Measurements from ENCODE around the gene TMEM151A. TPM values are rescaled to one million over a fixed set of nuclear protein-coding genes. Genes with fewer than 3 reads are reported as not detected.

Gene TMEM151A
- total and polyA plus RNA-seq, 2 of the 4 experiments (the other 2 are of a cell fraction), result 0.03 TPM; not detected in 1

DNA sequence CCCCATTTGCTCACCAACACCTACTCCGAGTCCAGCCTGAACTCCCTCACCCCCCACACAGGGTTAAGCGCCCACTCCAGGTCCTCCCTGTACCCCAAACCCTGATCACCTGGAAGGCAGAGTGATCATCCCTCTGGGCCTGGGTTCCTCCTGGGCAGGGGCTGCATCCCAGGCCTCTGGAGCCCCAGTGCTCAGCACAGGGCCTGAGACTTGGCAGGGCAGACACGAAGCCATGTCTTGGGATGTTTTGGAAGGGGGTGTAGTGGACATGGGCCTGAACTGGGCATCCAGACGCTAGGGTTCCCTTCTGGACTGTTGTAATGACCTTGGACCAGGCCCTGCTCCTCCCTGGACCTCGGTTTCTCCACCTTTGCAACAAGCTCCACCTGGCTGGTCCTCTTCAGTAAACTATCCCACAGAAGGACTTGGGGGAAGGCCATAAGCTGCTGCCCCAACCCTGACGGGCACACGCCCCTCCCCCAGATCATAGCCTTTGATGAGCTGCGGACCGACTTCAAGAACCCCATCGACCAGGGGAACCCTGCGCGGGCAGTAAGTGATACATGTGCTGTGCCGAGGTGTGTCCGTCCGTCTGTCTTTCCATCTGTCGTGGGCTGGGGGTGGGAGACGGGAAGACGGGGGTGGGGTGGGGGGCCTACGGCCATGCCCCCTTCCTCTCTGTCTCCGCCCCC, 9.8 kb upstream of the TMEM151A start:
- Histone ChIP-seq H4K20me1 (ENCODE audit: insufficient read depth, low read length) (peaks cover 36% of the 10 kb centered on the region), H2BK5ac (ENCODE audit: low read depth, low read length, poor library complexity, severe bottlenecking) (no peak overlapping the region), H4K8ac (ENCODE audit: low read depth in 2 of 2, low read length in 2 of 2) (no peak overlapping the region), H2BK20ac (ENCODE audit: low read depth, low read length) (no peak overlapping the region), H3K4ac (ENCODE audit: low read depth, low read length) (no peak overlapping the region), H3K4me1 (ENCODE audit: control insufficient read depth, insufficient read depth, low read length) (peaks cover 5% of the 10 kb centered on the region; the same call in 1 of the 2 replicates), H3K27me3 (ENCODE audit: control insufficient read depth, insufficient read depth, low read length) (no peaks in the 10 kb centered on the region; the same call in 1 of the 2 replicates), H2AFZ (replicated peaks; ENCODE audit: low read length, poor library complexity) (no peak overlapping the region), H3K4me3 (ENCODE audit: insufficient read depth, low read depth, low read length) (no peak overlapping the region), H3K9me3 (ENCODE audit: control insufficient read depth, insufficient read depth, low read length) (no peaks in the 10 kb centered on the region), H3K14ac (replicated peaks; ENCODE audit: low read depth, low read length) (no peak overlapping the region), H3K9ac (ENCODE audit: low read depth, low read length) (no peak overlapping the region), H3K4me2 (ENCODE audit: low read depth, low read length) (no peak overlapping the region), H3K27ac (ENCODE audit: insufficient read depth, low read length) (no peak overlapping the region), H4K91ac (ENCODE audit: insufficient read depth, low read depth, low read length) (no peak overlapping the region), H4K5ac (ENCODE audit: low read depth, low read length) (no peak overlapping the region), H2AK9ac (replicated peaks; ENCODE audit: low read depth, low read length, poor library complexity) (peak overlapping the region; percentile 92), H3K79me1 (ENCODE audit: low read depth in 1 of 2, low read length in 2 of 2) (peaks cover 9 to 28% of the 10 kb centered on the region in 2 experiments; a peak in 3 of 4 replicates), H2AK5ac (ENCODE audit: low read depth, low read length) (0 out of 2 replicates have a peak overlapping the region, but pooled peaks have one; percentile 46), H3K36me3 (ENCODE audit: control insufficient read depth, insufficient read depth, low read length) (peaks cover 16% of the 10 kb centered on the region; the same call in 1 of the 2 replicates), H3K9me1 (ENCODE audit: insufficient read depth, low read length) (peaks cover 9% of the 10 kb centered on the region; the same call in 1 of the 2 replicates), H3K56ac (ENCODE audit: extremely low read depth, insufficient read depth, low read length) (no peak overlapping the region), H2BK120ac (ENCODE audit: low read depth, low read length) (no peak overlapping the region), H3K23ac (ENCODE audit: low read depth, low read length) (no peak overlapping the region), H2BK15ac (ENCODE audit: low read depth, low read length) (no peak overlapping the region), H3K18ac (ENCODE audit: low read depth, low read length) (no peak overlapping the region)
- dilution Hi-C loops (cut with HindIII; ENCODE audit: low sequenced_read_pairs, unreplicated experiment) (no loop called here), intact Hi-C loops (cut with micrococcal nuclease) (loop anchor here (1.0 kb wide), 1 partner anchor 54 kb away; the partner anchor contains the start of gene RIN1), in situ Hi-C loops (cut with MboI; ENCODE audit: low sequenced_read_pairs) (no loop called here)
- BruUV-seq (replicated peaks), result no TSS peak
- 88% methylated on average over 3 of the region's 20 CpGs; no CpG with 5 or more reads in 1 of the 2 experiments for WGBS, 2 experiments (ENCODE audit: extremely low coverage in 2 of 2, insufficient read length in 1 of 2)
- ChIA-PET CTCF (interaction anchor here (0.9 to 1.4 kb wide), 4 partner anchors 9 to 24 kb away, joined by 3 to 5 read pairs (median 3); partner anchors contain the start of gene RAB1B), POLR2A (ENCODE audit: unreplicated experiment) (no interaction called here)
- TF ChIP-seq RAD21 (IDR thresholded peaks at IDR 0.05; ENCODE audit: low read length) (no peak), NFE2L2 (IDR thresholded peaks at IDR 0.05; ENCODE audit: low read depth, low read length) (no peak), CEBPB (IDR thresholded peaks at IDR 0.05; ENCODE audit: low read depth, low read length) (no peak), RFX5 (IDR thresholded peaks at IDR 0.05; ENCODE audit: low read depth, low read length) (no peak), FOS (IDR thresholded peaks at IDR 0.05; ENCODE audit: low read depth, low read length) (no peak), BHLHE40 (IDR thresholded peaks at IDR 0.05; ENCODE audit: low read depth, low read length) (no peak), POLR2A (IDR thresholded peaks at IDR 0.05; ENCODE audit: low read depth, low read length) (no peak), MAZ (IDR thresholded peaks at IDR 0.05; ENCODE audit: borderline replicate concordance, low read depth, low read length) (no peak)
- TF ChIP-seq, protein P1, sequence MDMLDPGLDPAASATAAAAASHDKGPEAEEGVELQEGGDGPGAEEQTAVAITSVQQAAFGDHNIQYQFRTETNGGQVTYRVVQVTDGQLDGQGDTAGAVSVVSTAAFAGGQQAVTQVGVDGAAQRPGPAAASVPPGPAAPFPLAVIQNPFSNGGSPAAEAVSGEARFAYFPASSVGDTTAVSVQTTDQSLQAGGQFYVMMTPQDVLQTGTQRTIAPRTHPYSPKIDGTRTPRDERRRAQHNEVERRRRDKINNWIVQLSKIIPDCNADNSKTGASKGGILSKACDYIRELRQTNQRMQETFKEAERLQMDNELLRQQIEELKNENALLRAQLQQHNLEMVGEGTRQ (IDR thresholded peaks at IDR 0.05; ENCODE audit: low read depth, low read length), result no peak
- no peak for DNase-seq
- no peak; the same call in 1 of the 2 replicates for ATAC-seq (ENCODE audit: low read depth)

Data from IMR-90 (cell line).